Kidney epithelial cell (primary cell): ENCODE measurements around the gene PLXNA4. TPM values are rescaled to one million over a fixed set of nuclear protein-coding genes. Genes with fewer than 3 reads are reported as not detected.

Source experiments
- DNase-seq: peaks from one replicate; pipeline ENCODE4 v3.0.0-alpha.2; 2010; ENCODE audit warnings: low read depth
- H3K27me3 ChIP-seq: 2 replicates; pipeline ENCODE4 v1.6.0; 2011; ENCODE audit warnings: low read length; ENCODE audit not compliant: control insufficient read depth, insufficient read depth
- H3K36me3 ChIP-seq: 2 replicates; pipeline ENCODE4 v1.5.1; 2011; ENCODE audit warnings: low read length; ENCODE audit not compliant: control insufficient read depth, insufficient read depth
- H3K4me3 ChIP-seq: 2 replicates; pipeline ENCODE4 v1.5.1; 2011; ENCODE audit warnings: low read depth, mild to moderate bottlenecking, control low read depth, low read length
- CTCF ChIP-seq: IDR thresholded peaks from 2 replicates; pipeline ENCODE4 v1.5.1; 2011; ENCODE audit warnings: mild to moderate bottlenecking, moderate library complexity, low read length, control low read depth, inconsistent platforms; ENCODE audit not compliant: insufficient read depth, poor library complexity, severe bottlenecking
- total RNA-seq: library from RNA; depleted of rRNA; stranded (reverse); fragments of >200 nt; gene quantifications from 2 replicates; pipeline ENCODE4 v1.2.3, GENCODE V29; 2015

PLXNA4 gene
- total RNA-seq, 1 donor from 2014 or later: 5.9 TPM

- H3K4me3 ChIP-seq: no peak overlapping the region
- peaks cover 9% of the 10 kb centered on the region for H3K27me3 ChIP-seq
- no peak for TF ChIP-seq CTCF
Observed at GRCh38 chr7:132152131-132152889, 424.0 kb downstream of the PLXNA4 start.

DNA sequence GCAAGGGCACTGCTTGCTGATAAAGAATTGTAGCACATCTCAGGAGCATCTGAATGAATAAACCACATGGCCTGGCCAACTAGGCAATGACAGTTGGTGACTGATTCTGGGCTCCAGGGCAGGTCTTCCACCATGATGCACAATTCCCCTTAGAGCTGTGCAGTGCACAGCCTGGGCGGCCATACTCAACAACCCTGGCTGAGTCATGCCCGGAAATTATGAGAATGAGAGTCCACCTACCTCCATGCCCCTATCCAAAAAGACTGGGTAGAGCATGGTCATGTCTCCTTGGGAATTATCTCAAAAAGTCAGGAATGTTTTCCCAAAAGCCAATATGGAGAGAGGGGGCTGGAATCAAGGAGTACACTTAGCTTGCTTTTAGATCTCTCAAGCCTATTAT lies 425.6 kb downstream of the PLXNA4 start:
- Histone ChIP-seq H3K36me3 (no peaks in the 10 kb centered on the region), H3K4me3 (no peak overlapping the region), H3K27me3 (peaks cover 5% of the 10 kb centered on the region)
- no peak for TF ChIP-seq CTCF
- DNase-seq: no peak

More at GRCh38 chr7:132152131-132152889, 424.0 kb downstream of the PLXNA4 start:
- DNase-seq: no peak
- H3K36me3 ChIP-seq: no peaks in the 10 kb centered on the region

DNA sequence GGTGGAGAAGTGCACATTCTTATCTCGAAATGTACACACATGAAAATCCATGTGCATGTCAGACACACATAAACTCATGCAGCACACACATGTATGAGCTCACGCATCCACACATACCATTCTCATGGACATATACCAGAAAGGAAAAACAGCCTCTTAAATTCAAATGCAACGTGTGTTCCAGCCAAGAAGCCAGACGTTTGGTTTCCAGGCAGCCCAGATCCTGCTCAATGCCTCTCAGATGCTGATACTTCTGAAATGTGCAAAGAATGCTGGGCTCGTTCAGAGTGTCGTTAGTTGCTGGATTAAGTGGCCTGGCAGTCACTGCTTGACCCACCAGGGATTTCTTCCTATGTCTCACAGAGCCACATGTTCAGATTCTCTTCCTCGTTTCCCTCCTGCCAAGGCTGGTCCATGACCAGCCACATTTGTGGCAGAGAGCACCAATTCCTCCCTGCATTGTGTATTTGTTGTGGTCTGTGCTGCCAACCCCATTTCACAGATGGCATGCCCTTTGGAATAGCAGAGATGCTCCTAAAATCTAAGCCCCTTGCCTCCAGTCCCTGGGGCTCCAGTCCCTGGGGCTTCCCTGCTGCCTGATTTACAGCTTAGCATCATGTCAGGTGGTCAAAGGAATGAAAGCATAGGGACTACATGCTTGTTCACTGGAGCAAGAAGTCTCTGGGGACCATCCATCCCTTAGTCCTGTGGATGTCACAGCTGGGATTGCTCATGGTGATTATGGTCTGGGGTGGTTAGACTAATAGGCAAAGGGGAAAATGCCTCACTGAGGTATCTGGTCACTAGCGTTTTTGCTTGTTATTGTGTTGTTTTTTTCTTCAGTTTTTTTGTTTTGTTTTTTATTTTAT lies 426.6 kb downstream of the PLXNA4 start:
- no peak for DNase-seq
- TF ChIP-seq CTCF: no peak
- H3K36me3 ChIP-seq: no peaks in the 10 kb centered on the region
- no peak overlapping the region for H3K4me3 ChIP-seq
- H3K27me3 ChIP-seq: peaks cover 5% of the 10 kb centered on the region

- no peaks in the 10 kb centered on the region for H3K36me3 ChIP-seq
- peaks cover 5% of the 10 kb centered on the region for H3K27me3 ChIP-seq
- no peak for TF ChIP-seq CTCF
- no peak overlapping the region for H3K4me3 ChIP-seq
- DNase-seq: no peak
Observed at GRCh38 chr7:132148876-132149275, 427.4 kb downstream of the PLXNA4 start.

DNA sequence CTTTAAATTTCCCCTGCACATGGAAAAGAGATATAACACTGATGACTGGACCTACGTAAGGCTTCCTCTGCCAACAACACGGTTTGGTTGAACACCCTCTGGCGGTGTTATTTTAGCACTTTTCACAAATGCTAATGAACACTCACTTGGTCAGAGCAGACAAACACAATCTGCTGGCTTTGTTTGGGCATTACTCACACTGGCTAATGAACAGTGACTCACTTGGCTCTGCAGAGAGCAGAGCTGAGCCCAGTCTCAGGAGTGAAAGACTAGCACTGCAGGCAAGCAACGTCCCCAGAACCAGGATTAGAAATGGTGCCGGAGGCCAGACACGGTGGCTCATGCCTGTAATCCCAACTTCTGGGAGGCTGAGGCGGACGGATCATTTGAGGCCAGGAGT lies 430.8 kb downstream of the PLXNA4 start:
- no peak for TF ChIP-seq CTCF
- Histone ChIP-seq H3K27me3 (no peaks in the 10 kb centered on the region), H3K4me3 (no peak overlapping the region), H3K36me3 (no peaks in the 10 kb centered on the region)
- peak; percentile 87 for DNase-seq
